ENCODE data around the gene IL18RAP.

Gene IL18RAP

DNA sequence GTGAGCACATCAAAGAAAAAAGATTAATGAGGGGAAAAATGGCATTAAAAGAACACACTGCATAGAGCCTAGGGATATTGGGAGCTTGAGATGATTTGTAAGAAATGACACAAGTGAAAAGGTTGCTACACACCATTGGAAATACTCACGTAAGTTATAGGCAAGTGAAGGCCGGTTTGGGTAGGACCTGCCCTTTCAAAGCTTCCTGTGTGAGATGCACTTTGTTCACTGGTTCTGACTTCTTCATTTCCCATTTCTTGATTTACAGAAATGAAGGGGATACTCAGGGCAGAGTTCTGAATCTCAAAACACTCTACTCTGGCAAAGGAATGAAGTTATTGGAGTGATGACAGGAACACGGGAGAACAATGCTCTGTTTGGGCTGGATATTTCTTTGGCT lies at the start of gene IL18RAP:
Gene IL18RAP (plus strand): TSS at position 251 of the 400 bp plus-strand sequence. CDS start 118 bp downstream, at position 369.
- no peak for DNase-seq

GRCh38 chr2:102376052-102376591 lies 46.8 kb upstream of the IL18RAP start:
- no peak for DNase-seq

GRCh38 chr2:102383722-102384121 lies 39.2 kb upstream of the IL18RAP start:
- no peak for DNase-seq

GRCh38 chr2:102385522-102385921 lies 37.4 kb upstream of the IL18RAP start:
- DNase-seq, result no peak

GRCh38 chr2:102386004-102386403 lies 37.0 kb upstream of the IL18RAP start:
- no peak for DNase-seq

DNA sequence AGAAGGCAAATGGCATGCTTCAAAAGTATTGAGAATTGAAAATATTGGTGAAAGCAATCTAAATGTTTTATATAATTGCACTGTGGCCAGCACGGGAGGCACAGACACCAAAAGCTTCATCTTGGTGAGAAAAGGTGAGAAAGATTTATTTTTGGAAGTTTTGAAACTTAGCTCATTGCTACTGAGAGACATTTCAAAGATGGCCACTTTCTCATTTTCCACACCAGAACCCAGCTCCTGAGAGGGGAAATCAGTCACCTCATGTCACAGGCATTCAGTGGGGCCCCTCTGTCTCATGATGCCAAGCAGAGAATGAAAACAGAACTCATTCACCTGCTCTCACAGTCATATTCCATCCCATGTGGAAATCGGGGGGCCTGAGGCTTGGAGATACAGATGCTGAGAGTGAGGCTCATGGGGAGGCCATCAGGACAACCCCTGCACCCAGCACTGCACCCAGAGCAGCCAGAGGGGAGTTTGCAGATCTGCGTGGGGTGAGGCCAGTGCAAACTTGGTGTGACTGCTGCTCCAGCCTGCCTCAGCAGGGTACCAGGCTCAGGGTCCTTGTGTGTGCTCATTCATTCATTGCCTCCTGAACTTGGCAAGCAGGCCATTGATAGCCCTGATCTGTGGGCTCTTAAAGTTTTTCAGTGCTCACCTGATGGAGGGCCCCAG lies 36.0 kb upstream of the IL18RAP start:
- DNase-seq, result no peak

DNA sequence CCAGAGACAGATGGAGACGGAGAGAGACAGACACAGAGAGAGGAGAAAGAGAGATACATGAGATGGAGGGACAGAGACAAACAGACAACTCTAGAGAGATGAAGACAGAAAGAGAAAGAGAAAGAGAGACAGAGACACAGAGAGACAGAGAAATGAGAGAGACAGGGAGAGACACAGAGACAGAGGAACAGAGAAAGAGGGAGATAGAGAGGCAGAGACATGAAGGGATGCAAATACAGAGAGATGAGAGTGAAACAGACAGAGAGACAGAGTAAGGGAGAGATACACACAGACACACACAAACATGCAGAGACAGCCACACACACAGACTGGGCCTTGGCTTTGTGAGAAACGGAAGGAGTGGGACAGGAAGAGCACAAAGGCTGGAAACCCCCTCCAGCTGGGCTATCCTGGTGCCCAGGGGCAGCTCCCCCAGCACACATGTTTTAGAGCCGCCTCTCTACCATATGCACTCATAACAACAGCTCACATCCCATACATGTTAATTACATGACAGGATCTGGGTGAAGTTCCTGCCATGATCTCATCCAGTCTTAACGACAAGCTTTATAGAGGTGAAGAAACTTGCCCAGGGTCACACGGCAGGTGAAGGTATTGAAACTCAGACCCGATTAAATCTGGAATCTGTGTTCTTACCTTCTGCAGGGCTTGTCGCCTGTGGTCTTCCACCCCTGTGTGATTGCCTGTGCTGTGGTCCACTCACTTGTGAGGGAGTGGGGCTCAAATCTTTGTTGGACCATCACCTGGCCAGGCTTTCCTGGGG lies 35.0 kb upstream of the IL18RAP start:
- DNase-seq, result no peak

GRCh38 chr2:102391565-102391964 lies 31.4 kb upstream of the IL18RAP start:
- no peak for DNase-seq

DNA sequence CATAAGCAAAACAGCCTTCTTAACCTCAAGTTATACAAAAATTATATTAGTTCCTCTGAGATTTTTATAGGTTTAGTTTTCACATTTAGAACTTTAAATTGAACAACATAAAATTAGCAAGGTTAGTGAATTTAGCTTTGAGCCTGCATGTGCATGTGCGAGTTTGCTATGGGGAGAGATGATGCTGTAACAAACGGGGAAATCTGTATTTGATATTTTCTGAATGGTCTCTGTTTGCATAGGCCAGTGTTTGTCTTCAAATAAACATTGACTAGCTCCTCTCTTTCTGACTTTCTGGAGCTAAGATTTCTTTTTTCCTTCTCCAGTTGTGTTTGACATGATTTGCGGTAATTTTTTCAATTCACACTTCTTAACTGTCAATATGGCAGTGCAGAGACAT lies 30.9 kb upstream of the IL18RAP start:
- no peak for DNase-seq

- DNase-seq, result no peak
Observed at GRCh38 chr2:102392942-102393341, 30.0 kb upstream of the IL18RAP start.

- DNase-seq, result no peak
Observed at GRCh38 chr2:102396012-102396411, 26.9 kb upstream of the IL18RAP start.

DNA sequence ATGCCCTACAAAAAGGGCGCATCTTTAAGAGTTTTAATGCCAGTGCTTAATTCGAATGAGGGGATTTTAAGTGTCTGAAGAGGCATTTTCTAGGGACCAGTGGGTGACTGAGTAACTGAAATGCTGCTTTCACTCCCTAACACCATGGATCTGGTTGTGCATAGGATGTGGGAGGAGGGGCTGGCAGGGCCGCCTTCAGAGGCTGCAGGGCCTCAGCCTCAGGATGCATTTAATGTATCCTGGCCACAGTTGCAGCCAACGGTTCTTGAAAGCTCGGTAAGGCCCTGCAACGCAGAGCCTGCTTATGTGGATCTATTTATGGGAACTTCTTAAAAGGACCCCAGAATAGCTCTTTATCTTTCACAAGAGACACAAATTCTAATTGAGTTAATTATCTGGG lies 25.8 kb upstream of the IL18RAP start:
- no peak for DNase-seq

DNA sequence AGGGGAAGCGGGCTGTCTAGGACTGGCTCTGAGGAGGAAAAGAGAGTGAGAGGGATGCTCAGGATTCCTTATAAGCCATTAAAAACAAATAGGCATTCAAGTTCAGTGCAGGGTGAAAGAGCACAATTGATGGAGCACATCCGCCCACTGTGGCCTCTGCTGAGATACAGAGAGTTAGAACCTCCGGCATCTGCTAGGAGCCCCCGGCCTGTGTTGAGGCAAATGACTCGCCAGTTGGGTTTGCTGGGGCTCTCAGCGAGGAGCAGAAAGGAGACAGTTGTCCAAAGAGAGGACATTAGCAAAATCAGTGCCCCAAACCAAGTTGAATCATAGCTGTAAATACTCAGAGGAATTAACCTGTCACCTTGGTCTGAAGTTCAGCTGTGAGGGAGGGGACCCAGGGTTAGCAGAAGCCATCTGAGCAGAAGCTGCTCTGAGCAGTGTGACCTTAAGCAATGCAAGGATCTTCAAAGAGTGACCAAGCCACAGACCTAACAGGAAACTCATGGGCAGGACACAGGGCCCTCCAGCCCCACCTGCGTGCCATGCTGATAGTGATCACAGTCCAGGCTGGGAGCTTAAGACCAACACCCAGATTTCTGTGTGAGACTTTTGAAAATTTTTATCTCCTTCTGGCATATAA lies 23.3 kb upstream of the IL18RAP start:
- no peak for DNase-seq

- no peak for DNase-seq
Observed at GRCh38 chr2:102401456-102401855, 21.5 kb upstream of the IL18RAP start.

- DNase-seq, result no peak
Observed at GRCh38 chr2:102401865-102402264, 21.1 kb upstream of the IL18RAP start.

DNA sequence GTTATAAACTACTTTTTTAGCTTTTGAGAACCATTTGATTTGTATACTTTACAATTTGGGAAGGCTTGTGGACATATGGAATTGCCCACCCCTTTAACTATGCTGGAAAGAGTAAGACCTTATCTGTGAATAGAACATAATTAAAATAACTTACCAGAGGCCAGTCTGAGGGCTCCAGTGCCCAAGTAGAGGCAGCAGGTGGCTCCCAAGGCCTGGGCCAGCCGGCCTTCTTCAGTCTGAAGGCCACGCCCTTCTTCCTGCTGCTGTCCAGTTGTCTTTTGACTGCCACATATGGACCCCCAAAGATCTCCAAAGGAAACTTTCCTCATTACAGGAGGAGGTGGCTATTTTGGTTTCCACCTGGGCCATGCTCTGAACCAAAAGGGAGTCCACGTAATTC lies 12.0 kb upstream of the IL18RAP start:
- no peak for DNase-seq

DNA sequence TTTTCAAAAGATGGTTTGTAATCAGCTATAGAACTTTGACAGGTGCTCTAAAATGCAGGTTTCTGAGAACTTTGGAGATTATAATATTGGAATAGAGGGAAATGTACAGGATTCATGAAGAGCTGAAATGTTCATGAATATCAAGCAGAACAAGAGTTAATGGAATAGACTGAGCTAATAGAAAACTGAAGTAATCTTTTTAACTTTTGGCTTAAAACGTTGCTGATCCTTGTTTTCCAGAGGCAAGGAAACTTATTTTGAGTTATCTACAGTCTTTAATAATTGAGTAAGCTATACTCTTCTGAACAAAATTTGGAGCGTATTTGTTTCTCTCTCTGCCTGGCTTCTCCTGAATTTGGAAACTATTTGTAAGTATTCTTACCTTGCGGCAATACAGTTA lies 10.8 kb upstream of the IL18RAP start:
- no peak for DNase-seq

- DNase-seq, result no peak
Observed at GRCh38 chr2:102417946-102418345, 5.0 kb upstream of the IL18RAP start.

DNA sequence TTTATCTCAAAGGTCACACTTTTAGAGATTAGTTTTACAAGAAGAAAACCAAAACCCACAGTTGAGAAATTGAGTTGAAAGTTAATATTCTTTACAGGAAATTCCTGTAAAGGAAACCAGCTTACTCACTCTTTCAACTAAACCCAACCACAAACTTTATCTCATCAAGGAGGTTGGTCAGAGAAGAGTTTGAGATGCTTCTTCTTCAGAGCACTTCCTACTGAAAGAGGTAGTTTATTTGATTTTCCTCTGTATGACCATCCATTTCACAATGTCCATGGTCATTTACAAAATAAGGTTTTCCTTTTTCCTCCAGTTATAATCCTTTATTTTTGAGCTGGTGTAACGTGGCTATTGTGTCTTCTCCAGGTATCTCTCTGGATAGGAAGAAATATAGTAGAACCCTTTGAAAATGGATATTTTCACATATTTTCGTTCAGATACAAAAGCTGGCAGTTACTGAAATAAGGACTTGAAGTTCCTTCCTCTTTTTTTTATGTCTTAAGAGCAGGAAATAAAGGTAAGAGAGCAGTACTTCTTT lies 4.5 kb upstream of the IL18RAP start:
- no peak for DNase-seq

DNA sequence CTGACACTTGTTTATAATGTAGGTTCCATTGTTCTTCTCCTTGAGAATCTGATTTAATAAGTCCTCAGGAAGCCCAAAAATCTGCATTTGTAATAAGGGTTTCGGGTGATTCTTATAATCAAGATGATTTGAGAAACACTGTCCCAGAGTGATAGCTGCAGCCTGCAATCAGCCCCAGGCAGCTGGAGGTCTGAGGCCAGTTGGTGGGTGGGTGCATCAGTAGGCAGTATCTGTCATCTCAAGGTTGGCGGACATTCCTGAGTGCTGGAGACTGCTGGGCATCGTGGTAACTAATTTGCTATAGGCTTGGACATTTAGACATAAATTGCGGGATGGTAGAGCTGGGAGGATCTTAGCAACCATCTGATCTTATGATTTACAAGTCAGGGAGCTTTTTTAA lies 2.7 kb upstream of the IL18RAP start:
- no peak for DNase-seq

DNA sequence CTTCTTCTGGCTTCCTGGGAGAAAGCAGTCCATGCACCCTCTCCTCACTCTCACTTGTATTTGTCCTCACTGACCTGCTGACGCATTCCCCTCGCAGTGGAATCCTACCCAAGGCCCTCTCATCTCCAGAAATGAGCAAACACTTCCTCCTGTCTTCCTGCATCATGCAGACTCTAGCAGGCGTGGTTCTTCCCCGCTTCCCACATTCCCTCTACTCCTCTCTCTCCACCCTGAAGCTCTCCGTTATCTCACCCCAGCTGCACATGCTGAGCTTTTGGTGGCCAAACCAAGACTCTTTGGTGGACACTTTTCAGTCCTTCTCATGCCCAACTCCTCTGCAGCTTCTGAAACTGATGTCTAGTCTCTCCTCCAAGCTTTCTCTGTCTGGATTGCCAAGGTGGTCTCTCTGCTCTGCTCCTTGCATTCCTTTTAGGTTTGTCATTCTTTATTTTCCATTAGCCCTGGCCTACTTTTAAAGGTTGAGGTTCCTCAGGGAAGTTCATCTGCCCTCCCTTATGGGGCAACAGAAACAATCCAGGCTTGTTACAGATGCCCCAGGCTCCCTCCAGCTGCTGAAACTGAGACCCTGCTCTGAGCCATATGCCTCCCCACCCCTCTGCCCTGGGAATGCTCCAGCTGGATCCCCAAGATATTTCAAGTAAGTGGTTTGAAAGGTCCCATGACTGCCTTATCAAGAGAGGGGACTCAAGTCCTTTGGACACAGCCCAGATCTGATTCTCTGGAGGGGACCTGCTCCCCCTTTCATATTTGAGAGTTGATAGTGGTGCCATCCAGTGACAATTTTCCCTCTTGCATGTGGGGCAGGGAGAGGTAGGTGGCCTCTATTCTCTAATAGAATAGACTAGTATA lies 835 bp upstream of the IL18RAP start:
- no peak for DNase-seq

DNA sequence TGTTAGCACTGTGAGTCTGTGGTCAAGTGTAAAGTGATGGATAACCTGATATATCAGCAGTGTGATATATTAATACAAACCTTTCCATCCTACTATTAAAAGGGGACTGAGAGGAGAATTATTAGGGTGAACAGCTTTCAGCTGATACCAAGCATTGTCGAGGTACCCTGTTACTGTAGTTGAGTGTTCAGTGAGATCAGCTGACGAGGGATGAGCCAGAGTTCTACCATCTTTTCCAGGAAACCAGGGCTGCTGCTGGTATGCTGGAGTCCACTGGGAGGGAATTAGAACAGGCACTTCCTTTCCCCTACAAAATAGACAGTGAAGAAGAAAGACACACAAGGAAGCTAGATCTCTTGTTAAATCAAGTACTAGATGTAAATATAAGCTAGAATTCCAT lies 408 bp downstream of the IL18RAP start:
- no peak for DNase-seq
